IPS-15b (cell line): Measurements from ENCODE around the gene STK17A.
"Not testable (repeated sequence)": the region's sequence is repeated elsewhere in the genome, so short reads cannot be mapped to it uniquely, and the experiment has no call there.

Source experiments
- H3K27me3 ChIP-seq: one replicate; pipeline ENCODE4 v1.6.1; 2013; ENCODE audit warnings: low read length; ENCODE audit not compliant: control insufficient read depth, insufficient read depth
- H3K36me3 ChIP-seq: one replicate; pipeline ENCODE4 v1.6.1; 2013; ENCODE audit warnings: low read length; ENCODE audit not compliant: control insufficient read depth, insufficient read depth
- H3K4me1 ChIP-seq: one replicate; pipeline ENCODE4 v1.6.1; 2013; ENCODE audit warnings: mild to moderate bottlenecking, low read length; ENCODE audit not compliant: control insufficient read depth, insufficient read depth
- H3K4me3 ChIP-seq: one replicate; pipeline ENCODE4 v1.5.1; 2013; ENCODE audit warnings: low read depth, low read length
- H3K9ac ChIP-seq: one replicate; pipeline ENCODE4 v1.6.1; 2013; ENCODE audit warnings: low read depth, mild to moderate bottlenecking, low read length
- H3K9me3 ChIP-seq: one replicate; pipeline ENCODE4 v1.6.1; 2013; ENCODE audit warnings: mild to moderate bottlenecking, low read length; ENCODE audit not compliant: control insufficient read depth, insufficient read depth

Gene STK17A

DNA sequence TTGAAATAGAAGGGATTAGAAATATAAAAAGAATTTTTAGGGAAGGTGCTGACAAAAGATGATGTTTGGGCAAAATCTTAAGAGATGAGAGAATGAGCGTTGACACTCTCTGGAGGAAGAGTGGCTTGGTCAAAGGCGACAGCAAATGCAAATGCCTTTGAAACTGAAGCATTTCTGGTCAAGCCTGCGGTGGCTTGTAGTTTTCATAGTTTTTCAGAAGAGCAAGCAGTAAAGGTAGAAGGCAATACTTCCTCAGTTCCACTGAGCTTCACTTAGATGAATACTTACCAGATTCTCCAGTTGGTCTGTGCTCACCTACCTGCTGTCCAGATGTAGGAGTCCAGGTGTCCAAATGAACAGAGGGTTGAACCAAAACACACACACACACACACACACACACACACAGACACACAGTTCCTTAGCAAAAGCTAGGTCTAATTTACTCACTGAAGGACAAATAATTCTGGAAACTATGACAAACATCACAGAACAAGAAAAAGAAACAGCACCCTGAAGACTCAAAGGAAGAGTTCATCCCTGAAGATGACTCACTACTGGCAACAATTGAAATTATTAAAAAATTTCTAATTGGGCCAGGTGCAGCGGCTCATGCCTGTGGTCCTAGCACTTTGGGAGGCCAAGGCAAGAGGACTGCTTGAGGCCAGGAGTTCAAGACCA lies 12.1 kb upstream of the STK17A start:
- no peaks in the 10 kb centered on the region for H3K27me3 ChIP-seq
- no peaks in the 10 kb centered on the region for H3K4me1 ChIP-seq
- no peaks in the 10 kb centered on the region for H3K36me3 ChIP-seq
- H3K9ac ChIP-seq, result no peak overlapping the region
- no peak overlapping the region for H3K4me3 ChIP-seq
- no peaks in the 10 kb centered on the region for H3K9me3 ChIP-seq

DNA sequence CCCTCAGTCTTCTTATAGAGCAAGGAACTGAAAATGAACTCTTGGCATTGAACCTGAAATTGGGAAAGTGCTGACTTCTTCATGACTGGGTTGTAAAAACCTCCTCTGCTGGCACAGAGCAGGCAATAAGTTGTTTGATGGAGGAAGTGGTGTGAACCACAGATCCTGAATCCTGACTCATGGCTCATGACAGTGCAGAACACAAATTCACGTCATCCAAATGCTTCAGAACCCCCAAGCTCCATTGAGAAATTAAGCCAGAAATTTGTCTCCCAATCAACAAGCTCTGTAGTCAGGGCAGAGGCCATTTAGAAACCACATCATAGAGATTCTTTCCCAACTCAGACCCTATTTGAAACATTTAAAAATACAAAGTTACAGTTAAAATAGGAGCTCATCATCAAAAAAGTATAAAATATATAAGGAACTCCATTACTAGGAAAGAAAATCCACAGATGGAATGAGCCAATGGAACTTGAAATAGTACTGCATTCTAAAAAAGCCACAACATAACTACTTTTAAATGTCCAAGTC lies 10.3 kb upstream of the STK17A start:
- H3K4me1 ChIP-seq, result no peaks in the 10 kb centered on the region
- H3K36me3 ChIP-seq, result no peaks in the 10 kb centered on the region
- no peaks in the 10 kb centered on the region for H3K9me3 ChIP-seq
- H3K9ac ChIP-seq, result no peak overlapping the region
- no peak overlapping the region for H3K4me3 ChIP-seq
- no peaks in the 10 kb centered on the region for H3K27me3 ChIP-seq

DNA sequence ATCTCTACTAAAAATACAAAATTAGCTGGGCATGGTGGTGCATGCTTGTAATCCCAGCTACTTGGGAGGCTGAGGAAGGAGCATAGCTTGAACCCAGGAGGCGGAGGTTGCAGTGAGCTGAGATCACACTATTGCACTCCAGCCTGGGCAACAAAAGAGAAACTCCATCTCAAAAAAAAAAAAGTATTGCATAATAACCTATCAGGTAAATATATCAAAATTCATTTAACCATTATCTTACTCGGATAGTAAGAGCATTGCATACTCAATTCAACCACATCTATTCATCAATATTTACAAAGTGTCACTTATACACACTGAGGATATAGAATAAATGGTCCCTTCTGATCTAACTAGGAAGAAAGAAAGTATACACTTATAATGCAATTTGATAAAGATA lies 9.1 kb upstream of the STK17A start:
- not testable (repeated sequence) for H3K9me3 ChIP-seq, H3K36me3 ChIP-seq, H3K27me3 ChIP-seq, H3K4me3 ChIP-seq, H3K4me1 ChIP-seq, H3K9ac ChIP-seq

DNA sequence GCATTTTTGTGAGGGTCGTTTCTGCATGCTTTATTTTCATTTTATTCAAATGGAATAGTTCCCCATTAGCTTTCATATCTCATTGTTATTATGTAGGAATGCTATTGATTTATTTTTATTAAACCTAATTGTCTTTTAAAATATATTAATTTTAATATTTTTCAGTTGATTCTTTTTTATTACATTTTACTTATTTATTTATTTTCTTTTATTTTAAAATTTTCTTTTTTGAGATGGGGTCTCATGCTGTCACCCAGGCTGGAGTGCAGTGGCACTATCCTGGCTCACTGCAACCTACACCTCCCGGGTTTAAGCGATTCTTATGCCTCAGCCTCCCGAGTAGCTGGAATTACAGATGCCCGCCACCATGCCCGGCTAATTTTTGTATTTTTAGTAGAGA lies 7.4 kb upstream of the STK17A start:
- no peaks in the 10 kb centered on the region for H3K4me1 ChIP-seq
- H3K36me3 ChIP-seq, result no peaks in the 10 kb centered on the region
- H3K4me3 ChIP-seq, result no peak overlapping the region
- no peaks in the 10 kb centered on the region for H3K27me3 ChIP-seq
- H3K9ac ChIP-seq, result no peak overlapping the region
- no peaks in the 10 kb centered on the region for H3K9me3 ChIP-seq

DNA sequence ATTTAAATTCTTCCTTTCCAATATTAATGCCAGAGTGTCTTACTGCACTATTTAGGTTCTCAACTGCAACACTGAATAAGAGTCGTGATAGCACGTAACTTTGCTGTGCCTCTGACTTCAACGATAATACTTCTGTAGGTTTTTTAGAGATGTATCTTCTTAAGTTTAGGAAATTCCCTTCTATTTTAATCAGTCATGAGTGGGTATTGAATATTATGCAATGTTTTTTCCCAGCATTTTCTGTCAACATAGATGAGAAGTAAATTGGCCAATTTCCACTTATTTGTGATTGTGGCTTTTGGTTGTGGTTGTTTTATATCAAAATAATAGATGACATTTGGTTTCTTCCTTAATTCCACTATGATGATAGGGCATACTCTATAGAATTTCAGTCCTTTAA lies 6.7 kb upstream of the STK17A start:
- Histone ChIP-seq H3K4me1 (no peaks in the 10 kb centered on the region), H3K9ac (no peak overlapping the region), H3K4me3 (no peak overlapping the region), H3K9me3 (no peaks in the 10 kb centered on the region), H3K27me3 (no peaks in the 10 kb centered on the region), H3K36me3 (no peaks in the 10 kb centered on the region)

DNA sequence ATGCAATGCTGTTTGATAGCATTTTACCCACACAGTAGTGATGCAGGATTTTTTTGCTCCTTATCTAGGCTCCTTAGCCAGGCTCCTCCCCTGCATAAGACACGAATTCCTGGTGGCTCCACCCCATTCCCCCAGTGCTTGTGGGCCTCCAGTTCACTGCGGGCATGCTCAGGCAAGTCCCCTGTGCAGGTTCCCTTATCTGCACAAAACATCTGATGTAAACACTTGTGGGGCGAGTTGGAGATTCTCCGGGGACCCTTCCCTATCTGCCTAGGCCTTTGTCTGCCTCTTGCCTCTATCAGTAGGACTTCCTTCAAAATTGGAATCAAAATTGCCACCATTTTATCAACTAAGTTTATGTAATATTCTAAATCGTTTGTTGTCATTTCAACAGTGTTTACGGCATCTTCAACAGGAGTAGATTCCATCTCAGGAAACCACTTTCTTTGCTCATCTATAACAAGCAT lies 5.4 kb upstream of the STK17A start:
- Histone ChIP-seq H3K4me1 (peaks cover 4% of the 10 kb centered on the region), H3K27me3 (no peaks in the 10 kb centered on the region), H3K36me3 (no peaks in the 10 kb centered on the region), H3K9ac (no peak overlapping the region), H3K4me3 (no peak overlapping the region), H3K9me3 (no peaks in the 10 kb centered on the region)

DNA sequence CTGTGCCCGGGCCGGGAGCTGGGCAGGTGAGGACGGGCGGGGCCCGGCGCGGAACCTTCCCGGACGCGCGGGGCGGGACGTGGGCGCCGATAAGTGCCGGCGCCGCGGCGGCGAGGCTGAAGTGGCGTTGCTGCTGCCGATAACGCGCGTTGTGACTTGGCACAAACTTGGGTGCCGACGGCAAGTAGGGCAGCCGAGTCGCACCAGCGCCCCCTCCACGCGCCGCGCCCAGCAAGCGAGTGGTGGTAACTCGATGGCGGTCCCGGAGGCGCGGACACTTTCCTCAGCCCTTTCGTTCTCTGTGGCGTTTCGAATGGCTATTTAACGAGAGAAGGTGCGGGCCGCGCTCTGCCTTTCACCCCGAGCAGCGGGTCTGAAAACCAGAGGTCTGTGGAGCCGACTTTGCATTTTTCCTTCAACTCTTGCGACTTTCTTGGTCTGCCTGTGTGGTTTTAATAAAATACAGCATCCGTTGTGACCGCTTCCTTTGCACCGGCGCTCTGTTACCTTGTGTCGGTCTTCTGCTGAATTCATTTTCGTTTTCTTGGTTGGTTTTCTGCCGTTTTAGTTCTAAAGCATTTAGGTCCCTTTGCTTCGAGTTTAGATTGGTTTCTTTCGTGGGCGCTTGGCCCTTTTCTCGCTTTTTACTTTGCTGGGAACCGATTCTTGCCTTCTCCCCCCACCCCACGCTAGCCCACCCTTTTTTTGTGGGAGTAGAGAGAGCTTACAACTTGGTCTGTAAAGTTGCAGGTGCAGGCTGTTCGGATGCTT lies 701 bp downstream of the STK17A start:
- Histone ChIP-seq H3K4me3 (peak overlapping the region; percentile 57), H3K36me3 (no peaks in the 10 kb centered on the region), H3K9me3 (no peaks in the 10 kb centered on the region), H3K9ac (peak overlapping the region; percentile 47), H3K4me1 (peaks cover 8% of the 10 kb centered on the region), H3K27me3 (peaks cover 6% of the 10 kb centered on the region)

DNA sequence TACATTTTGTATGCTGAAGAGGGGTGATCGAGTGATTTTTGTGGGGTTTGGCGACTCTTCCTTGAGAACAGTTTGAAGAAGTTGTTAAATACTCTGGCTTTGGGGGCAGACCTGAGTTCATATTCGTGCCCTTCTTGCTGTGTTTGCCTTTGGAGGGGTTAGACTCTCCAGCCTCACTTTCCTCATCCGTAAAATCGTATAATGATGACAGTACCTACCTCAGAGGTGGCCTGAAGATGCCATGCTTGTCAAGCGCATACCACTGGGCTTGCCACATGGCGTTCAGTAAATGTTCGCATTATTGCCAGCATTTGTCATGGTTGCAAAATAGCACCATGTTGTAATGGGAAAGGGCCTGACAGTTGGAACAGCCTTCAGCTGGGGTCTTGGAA lies 1.3 kb downstream of the STK17A start:
- Histone ChIP-seq H3K9ac (no peak overlapping the region), H3K27me3 (peaks cover 6% of the 10 kb centered on the region), H3K4me1 (peaks cover 8% of the 10 kb centered on the region), H3K4me3 (peak overlapping the region; percentile 57), H3K9me3 (no peaks in the 10 kb centered on the region), H3K36me3 (no peaks in the 10 kb centered on the region)

DNA sequence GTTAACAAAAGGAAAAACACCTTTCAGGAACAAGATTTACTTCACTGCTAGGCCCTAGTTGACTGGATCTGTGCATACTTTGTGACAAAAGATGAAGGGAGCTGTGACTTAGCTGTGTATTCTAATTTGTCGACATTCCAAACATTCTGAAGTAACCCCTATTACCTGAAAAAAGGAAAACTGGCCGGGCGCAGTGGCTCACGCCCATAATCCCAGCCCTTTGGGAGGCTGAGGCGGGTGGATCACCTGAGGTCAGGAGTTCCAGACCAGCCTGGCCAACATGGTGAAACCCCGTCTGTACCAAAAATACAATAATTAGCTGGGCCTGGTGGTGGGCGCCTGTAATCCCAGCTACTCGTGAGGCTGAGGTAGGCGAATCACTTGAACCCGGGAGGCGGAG lies 1.8 kb downstream of the STK17A start:
- H3K4me1 ChIP-seq, H3K9ac ChIP-seq, H3K36me3 ChIP-seq, H3K27me3 ChIP-seq, H3K9me3 ChIP-seq: not testable (repeated sequence)
- peak overlapping the region; percentile 57 for H3K4me3 ChIP-seq

DNA sequence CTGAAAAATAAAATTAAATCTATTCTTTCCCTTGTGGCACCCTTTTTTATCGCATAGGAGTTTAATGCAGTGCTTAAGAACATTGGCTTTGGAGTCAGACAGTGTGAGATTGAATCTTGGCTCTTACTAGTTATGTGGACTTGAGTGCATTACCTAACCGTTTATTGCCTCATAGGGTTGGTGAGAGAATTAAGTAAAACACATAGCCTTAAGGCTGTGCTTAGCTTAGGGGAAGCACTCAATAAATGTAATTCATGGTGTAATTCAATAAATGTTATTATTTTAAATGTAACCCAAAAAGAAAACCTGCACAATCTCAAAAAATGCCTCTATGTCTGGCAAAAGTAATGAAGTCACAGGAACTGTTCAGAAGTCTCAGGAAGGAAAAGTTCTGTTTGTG lies 2.7 kb downstream of the STK17A start:
- no peaks in the 10 kb centered on the region for H3K36me3 ChIP-seq
- H3K4me3 ChIP-seq, result no peak overlapping the region
- no peak overlapping the region for H3K9ac ChIP-seq
- H3K9me3 ChIP-seq, result no peaks in the 10 kb centered on the region
- peaks cover 8% of the 10 kb centered on the region for H3K4me1 ChIP-seq
- H3K27me3 ChIP-seq, result peaks cover 6% of the 10 kb centered on the region

DNA sequence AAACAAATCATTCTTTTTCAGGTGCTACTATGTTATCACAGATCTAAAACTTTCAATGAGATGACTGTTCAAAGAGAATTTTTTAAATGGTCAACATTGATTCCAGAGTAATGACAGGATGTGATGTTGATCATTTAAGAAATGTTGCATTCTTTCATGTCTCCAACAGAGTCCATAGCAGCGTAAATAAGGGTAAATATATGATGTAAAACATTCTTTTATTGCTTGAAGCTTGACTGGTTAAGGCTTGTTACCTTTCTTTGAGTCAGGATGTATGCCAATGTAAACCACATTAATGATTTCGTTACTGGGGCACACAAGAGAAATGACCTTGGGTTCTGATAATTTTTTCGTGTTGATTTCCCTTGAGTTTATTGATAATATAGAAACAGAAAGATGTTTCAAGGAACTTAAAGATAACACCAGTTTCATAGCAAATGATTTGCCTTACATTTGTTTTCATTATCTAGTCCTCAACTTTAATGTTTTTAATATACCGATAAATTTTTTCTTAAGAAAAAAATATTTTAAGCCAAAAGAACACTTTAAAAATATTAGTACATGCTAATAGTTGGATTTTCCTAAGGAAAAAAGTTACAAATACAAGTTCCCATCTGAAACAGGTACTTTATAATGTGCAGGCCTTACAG lies 3.5 kb downstream of the STK17A start:
- no peak overlapping the region for H3K9ac ChIP-seq
- peaks cover 6% of the 10 kb centered on the region for H3K27me3 ChIP-seq
- no peaks in the 10 kb centered on the region for H3K9me3 ChIP-seq
- H3K4me3 ChIP-seq, result no peak overlapping the region
- H3K4me1 ChIP-seq, result peaks cover 8% of the 10 kb centered on the region
- H3K36me3 ChIP-seq, result no peaks in the 10 kb centered on the region
